Measurements from ENCODE around the gene PTGFR.

PTGFR gene

DNA sequence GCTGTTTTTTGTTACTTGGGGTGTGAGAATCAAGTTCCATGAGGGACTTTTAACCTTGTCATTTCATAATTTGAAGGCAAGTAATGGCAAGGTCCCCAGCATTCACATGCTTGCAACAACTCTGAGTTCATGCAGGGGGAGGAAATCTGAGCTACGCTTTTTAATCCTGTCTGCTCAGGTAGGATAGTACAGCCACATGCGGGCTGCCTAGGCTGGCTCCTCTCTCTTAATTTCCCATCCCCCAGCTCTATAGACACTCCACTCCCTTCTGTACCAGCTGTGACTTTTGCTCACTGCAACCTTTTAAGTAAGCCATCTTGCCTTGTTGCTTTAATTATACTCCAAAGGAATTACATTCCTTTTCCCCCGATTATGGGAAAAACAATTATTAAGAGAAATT lies 30.1 kb downstream of the PTGFR start:
- DNase-seq = no peak

- no peak for DNase-seq
Measured at GRCh38 chr1:78522136-78522535, 31.4 kb downstream of the PTGFR start.

- no peak for DNase-seq
Measured at GRCh38 chr1:78526496-78526895, 35.7 kb downstream of the PTGFR start.

DNA sequence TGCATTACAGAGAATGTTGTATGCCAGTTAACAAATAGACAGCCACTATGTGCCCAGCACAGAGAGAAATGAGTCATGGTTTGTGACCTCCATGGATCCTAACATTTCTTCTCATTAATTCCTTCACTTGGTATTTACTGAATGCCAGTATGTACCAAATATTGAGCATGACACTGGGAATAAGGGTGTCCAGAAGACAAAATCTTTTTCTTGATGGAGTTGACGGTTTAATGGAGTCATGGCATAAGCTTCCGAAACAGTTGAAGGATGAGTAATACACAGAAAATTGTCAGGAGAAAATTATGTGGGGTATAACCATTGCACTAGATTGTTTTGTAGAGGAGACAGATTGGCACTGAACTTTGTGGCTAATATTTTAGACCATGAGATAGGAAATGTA lies 36.9 kb downstream of the PTGFR start:
- DNase-seq = no peak

- DNase-seq = no peak
Measured at GRCh38 chr1:78533527-78533926, 42.8 kb downstream of the PTGFR start.

- DNase-seq = no peak
Measured at GRCh38 chr1:78535286-78535685, 44.5 kb downstream of the PTGFR start.

DNA sequence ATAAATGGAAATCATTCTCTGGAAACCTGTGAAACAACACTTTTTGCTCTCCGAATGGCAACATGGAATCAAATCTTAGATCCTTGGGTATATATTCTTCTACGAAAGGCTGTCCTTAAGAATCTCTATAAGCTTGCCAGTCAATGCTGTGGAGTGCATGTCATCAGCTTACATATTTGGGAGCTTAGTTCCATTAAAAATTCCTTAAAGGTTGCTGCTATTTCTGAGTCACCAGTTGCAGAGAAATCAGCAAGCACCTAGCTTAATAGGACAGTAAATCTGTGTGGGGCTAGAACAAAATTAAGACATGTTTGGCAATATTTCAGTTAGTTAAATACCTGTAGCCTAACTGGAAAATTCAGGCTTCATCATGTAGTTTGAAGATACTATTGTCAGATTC lies 45.7 kb downstream of the PTGFR start:
- no peak for DNase-seq

DNA sequence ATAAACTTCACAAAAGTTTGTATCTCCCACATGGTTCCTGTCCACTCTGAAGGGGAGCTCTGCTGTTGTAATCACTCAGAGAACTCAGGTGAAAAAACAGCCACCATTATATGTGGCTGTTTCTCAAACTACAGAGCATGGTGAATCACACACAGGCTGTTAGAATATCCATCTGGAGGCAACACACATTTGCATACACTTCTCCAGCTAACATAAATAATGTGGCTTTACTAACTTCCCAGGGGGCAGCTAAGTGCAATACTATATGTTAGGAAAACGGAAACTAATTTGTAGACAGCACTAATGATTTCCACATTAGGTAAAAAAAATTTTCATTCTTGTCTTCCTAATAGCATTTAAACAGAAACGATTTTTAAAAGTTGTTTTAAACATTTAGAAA lies 49.3 kb downstream of the PTGFR start:
- no peak for DNase-seq

DNA sequence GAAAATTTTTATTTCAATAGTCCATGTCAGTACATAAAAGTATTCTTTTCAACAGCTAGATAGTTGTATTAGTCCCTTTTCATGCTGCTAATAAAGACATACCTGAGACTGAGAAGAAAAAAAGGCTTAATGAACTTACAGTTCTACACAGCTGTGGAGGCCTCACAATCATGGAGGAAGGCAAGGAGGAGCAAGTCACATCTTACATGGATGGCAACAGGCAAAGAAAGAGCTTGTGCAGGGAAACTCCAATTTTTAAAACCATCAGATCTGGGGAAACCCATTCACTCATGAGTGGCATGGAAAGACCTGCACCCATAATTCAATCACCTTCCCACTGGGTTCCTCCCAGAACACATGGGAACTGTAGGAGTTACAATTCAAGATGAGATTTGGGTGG lies 50.7 kb downstream of the PTGFR start:
- DNase-seq = no peak

DNA sequence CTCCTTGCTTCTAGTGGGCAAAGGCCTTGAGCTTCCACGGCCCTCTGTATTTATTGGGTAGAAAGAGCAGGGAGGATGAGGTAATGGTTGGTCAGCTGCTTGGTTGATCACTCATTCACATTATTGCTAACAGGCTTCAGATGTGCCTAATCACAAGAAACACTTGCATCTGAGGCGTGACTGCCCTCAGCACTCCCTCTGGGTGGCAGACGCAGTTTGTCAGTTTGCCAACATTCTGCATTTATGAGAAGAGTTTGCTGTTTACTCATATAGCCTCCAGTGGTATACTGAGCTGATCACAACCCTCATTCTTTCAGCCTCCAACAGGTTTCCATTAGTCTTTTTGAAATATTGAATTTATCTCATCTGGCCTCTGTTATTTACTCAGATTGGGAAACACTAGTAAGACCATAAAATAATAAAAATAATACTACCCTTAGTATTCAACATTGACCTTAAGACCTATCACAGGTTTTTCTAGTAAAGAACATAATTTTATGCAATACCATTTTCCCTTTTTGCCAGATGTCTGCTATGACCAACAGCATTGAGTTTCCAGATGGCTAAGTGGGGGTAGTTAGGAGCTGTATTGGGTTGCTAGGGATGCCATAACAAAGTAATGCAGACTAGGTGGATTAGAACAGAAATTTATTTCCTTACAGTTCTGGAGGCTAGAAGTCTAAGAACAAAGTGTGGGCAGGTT lies 53.3 kb downstream of the PTGFR start:
- no peak for DNase-seq

GRCh38 chr1:78547081-78547480 lies 56.3 kb downstream of the PTGFR start:
- DNase-seq = no peak

DNA sequence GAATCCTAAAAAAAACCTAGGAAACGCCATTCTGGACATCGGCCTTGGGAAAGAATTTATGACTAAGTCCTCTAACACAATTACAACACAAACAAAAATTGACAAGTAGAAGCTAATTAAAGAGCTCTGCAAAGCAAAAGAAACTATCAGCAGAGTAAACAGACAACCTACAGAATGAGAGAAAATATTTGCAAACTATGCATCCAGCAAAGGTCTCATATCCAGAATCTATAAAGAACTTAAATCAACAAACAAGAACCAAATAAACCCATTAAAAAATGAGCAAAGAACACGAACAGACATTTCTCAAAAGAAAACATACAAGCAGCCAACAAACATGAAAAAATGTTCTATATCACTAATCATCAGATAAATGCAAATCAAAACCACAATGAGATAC lies 58.6 kb downstream of the PTGFR start:
- no peak for DNase-seq

DNA sequence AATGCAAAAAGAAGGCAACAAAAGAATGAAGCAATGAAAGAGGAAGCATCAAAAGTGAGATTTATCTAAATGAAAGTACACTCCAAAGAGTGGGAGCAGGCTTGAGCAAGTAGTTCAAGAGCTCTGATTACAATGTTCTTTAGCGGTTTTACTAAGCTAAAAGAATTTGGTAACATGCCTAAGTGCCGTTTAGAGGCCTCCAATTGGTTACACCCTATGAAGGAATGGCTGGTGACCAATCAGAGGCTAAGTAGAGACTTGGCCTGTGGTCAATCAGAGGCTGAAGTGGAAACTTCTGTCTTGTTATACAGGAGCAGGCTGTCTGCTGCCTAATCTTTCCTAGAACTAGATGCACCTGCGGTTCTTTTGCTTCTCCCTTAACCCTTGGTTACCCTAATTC lies 59.1 kb downstream of the PTGFR start:
- no peak for DNase-seq

DNA sequence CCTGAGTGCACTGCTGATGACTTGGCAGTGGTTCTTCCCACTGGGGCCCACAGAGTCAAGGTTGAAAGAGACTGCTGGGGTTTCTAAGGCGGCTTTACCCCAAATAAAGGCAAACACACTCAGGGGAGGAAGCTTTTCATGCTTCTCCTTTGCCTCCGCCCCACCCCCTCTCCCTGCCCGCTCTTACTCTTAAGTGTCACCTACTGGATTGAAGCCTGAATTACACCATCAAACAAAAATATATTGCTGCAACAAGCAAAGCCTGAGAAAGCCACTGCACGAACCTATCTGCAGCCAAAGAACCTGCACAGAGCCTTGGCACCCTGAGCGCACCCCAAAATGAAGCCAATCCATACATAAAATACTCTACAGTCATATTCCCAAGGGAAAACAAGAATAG lies 63.1 kb downstream of the PTGFR start:
- no peak for DNase-seq

- DNase-seq = no peak
Measured at GRCh38 chr1:78554840-78555239, 64.1 kb downstream of the PTGFR start.

DNA sequence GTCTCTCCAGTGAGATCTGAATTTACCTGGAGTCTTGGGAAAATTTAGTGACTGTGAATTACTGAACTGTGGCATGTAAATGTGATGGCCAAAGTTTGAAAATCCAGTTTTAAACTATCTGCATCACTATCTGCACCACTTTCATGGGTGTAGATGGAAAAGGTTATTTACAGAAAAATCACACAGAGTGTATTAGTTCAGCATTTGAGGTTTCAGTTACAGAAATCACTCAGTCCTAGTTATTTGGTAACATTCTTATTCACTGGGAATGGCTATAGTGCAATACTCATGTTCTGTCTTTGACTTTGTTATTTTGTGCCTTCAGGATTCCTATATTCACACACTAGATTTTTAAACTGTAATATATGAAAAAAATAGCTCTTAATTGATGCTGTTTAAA lies 68.9 kb downstream of the PTGFR start:
- DNase-seq = no peak

- DNase-seq = no peak
Measured at GRCh38 chr1:78560811-78561210, 70.0 kb downstream of the PTGFR start.

DNA sequence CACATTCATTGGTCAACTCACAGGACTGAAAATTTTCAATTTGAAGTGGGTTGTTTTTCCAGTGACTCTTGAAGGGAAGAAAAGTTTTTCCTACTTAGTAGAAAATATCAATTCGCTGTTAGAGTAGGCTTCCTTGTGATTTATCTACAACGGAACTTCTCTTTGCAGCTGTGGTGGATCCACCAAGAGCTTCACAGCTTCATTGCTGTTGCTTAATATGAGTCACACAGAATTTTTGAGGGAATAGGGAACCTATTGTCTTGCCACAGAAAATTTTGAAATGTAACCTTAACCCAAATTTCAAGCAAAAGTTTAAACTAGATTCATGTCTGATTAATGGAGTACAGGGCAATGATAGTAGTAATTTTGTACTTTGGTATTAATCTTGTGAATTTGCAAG lies 71.1 kb downstream of the PTGFR start:
- no peak for DNase-seq

GRCh38 chr1:78565393-78565792 lies 74.6 kb downstream of the PTGFR start:
- no peak for DNase-seq

GRCh38 chr1:78570539-78570938 lies 79.8 kb downstream of the PTGFR start:
- DNase-seq = no peak

DNA sequence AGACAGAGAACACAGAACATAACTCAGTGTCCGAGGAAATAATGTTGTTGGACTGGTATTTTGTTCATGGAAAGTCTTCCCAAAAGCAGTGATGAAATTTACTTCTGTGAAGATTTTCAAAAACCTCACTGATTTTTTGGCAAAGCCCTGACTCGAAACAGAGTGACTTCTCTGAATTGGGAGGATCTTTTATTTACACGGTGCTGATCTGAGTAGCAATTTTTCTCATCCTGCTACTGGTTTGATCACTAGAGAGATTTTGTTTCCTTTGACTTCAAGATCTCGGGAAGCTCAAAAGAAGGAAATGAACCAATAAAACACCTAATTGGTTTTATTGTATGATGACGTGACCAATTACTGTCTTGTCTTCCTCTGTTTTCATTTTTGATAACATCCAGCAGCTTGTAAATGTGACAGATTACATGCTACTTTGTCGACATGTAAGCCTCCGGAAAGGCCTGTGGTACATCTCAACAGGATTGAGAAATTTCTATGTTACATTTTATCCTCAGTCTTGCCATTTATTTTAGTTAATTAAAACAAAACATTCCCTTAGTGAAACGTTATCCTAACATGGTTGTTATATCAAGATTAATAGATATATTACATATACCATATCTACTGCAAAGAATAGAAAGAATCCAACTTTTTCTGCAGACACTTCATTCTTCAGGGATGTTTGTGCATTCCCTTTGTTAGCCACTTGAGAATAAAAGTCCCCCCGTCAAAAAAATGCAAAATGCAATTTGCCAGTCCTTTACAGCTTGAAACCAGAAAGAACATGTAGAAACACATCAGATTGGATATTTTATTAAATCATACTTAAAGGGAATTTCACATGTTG lies 86.7 kb downstream of the PTGFR start:
- DNase-seq = no peak

DNA sequence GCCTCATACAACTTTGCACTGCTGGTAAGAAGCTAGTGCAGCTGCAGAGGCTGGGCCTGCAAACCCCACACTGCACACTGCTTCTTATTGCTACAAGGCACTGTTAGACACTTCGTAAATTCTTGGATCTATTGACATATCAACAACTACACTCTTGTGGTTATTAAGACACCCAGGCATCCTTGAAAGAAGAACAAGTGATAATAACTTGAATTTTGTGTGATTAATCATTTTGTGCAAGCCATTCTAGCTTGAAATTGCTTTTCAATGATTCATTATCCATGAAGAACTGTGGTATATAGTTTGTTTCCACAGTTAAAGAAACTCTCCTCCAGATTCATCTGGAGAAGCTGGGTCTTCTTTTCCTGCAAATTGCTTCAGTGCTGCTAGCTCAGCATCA lies 95.8 kb downstream of the PTGFR start:
- no peak for DNase-seq

DNA sequence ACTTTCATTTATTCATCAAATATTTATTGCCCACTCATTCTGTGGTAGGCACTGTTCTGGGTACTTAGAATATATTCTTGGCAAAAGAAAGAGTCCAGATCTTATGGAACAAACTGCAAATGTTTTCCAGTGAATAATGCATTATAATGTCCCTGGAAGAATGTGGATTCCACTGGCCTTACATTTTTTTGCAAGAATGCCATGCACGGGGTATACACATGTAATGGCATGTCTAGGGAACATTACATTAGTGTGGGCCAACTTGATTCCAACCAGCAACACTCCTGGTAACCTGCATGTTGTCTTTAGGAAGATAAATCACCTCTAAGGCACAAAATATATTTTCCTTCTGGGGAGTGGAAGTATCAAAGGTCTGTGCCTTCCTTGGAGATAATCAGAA lies 96.4 kb downstream of the PTGFR start:
- no peak for DNase-seq

Measured in C1 segment of cervical spinal cord (tissue), 14 donors.